T-helper 2 cell treated with Interferon-gamma antibody and Interleukin-4, amounts not matched to agents 5 μg/mL and 100 μg/mL, for 36 hours (primary cell): ENCODE results near the gene MALSU1.

Source experiments
- DNase-seq: peaks from one replicate; pipeline ENCODE4 v3.0.0; 2021; ENCODE audit warnings: low spot score
- H3K27ac Mint-ChIP-seq: one replicate; pipeline ENCODE4 v1.8.0; 2021; ENCODE audit warnings: mild to moderate bottlenecking, mixed read lengths
- H3K27me3 Mint-ChIP-seq: one replicate; pipeline ENCODE4 v1.8.0; 2021; ENCODE audit warnings: low read depth, mixed read lengths
- H3K36me3 Mint-ChIP-seq: one replicate; pipeline ENCODE4 v1.8.0; 2021; ENCODE audit warnings: low read depth, mixed read lengths
- H3K4me1 Mint-ChIP-seq: one replicate; pipeline ENCODE4 v1.8.0; 2021; ENCODE audit warnings: low read depth, mixed read lengths
- H3K4me3 Mint-ChIP-seq: one replicate; pipeline ENCODE4 v1.8.0; 2022; ENCODE audit warnings: mild to moderate bottlenecking, moderate library complexity, mixed read lengths
- H3K9me3 Mint-ChIP-seq: one replicate; pipeline ENCODE4 v1.8.0; 2021; ENCODE audit warnings: mixed read lengths

MALSU1 gene

GRCh38 chr7:23350466-23350865 is 51.3 kb downstream of the MALSU1 start:
- H3K27me3 Mint-ChIP-seq, result no peaks in the 10 kb centered on the region
- no peaks in the 10 kb centered on the region for H3K9me3 Mint-ChIP-seq
- H3K4me1 Mint-ChIP-seq, result peaks cover 36% of the 10 kb centered on the region
- no peak for DNase-seq
- H3K36me3 Mint-ChIP-seq, result peaks cover 17% of the 10 kb centered on the region
- no peak overlapping the region for H3K27ac Mint-ChIP-seq
- H3K4me3 Mint-ChIP-seq, result no peak overlapping the region

GRCh38 chr7:23353172-23353571 is 54.0 kb downstream of the MALSU1 start:
- Mint-ChIP-seq H3K27ac (no peak overlapping the region), H3K27me3 (no peaks in the 10 kb centered on the region), H3K4me3 (no peak overlapping the region), H3K4me1 (peaks cover 39% of the 10 kb centered on the region), H3K36me3 (peaks cover 10% of the 10 kb centered on the region), H3K9me3 (no peaks in the 10 kb centered on the region)
- DNase-seq, result no peak

GRCh38 chr7:23356168-23356567 is 57.0 kb downstream of the MALSU1 start:
- no peak overlapping the region for H3K27ac Mint-ChIP-seq
- H3K36me3 Mint-ChIP-seq, result peaks cover 8% of the 10 kb centered on the region
- DNase-seq, result no peak
- no peaks in the 10 kb centered on the region for H3K27me3 Mint-ChIP-seq
- H3K4me1 Mint-ChIP-seq, result peaks cover 46% of the 10 kb centered on the region
- no peak overlapping the region for H3K4me3 Mint-ChIP-seq
- no peaks in the 10 kb centered on the region for H3K9me3 Mint-ChIP-seq

- no peaks in the 10 kb centered on the region for H3K27me3 Mint-ChIP-seq
These were observed 57.6 kb downstream of the MALSU1 start for GRCh38 chr7:23356726-23357125.

GRCh38 chr7:23357190-23358093 is 58.3 kb downstream of the MALSU1 start:
- H3K36me3 Mint-ChIP-seq, result peaks cover 10% of the 10 kb centered on the region
- H3K27ac Mint-ChIP-seq, result peak overlapping the region; percentile 72
- no peaks in the 10 kb centered on the region for H3K9me3 Mint-ChIP-seq
- H3K4me1 Mint-ChIP-seq, result peaks cover 50% of the 10 kb centered on the region
- no peaks in the 10 kb centered on the region for H3K27me3 Mint-ChIP-seq
- no peak for DNase-seq
- peak overlapping the region; percentile 60 for H3K4me3 Mint-ChIP-seq

More at GRCh38 chr7:23356726-23357125, 57.6 kb downstream of the MALSU1 start:
- H3K36me3 Mint-ChIP-seq, result peaks cover 9% of the 10 kb centered on the region
- H3K27ac Mint-ChIP-seq, result peak overlapping the region; percentile 72
- H3K4me3 Mint-ChIP-seq, result peak overlapping the region; percentile 60
- DNase-seq, result peak; percentile 52
- no peaks in the 10 kb centered on the region for H3K9me3 Mint-ChIP-seq
- peaks cover 49% of the 10 kb centered on the region for H3K4me1 Mint-ChIP-seq

- H3K4me3 Mint-ChIP-seq, result peak overlapping the region; percentile 60
- no peak overlapping the region for H3K27ac Mint-ChIP-seq
- DNase-seq, result no peak
- peaks cover 10% of the 10 kb centered on the region for H3K36me3 Mint-ChIP-seq
- H3K4me1 Mint-ChIP-seq, result peaks cover 44% of the 10 kb centered on the region
- no peaks in the 10 kb centered on the region for H3K27me3 Mint-ChIP-seq
- no peaks in the 10 kb centered on the region for H3K9me3 Mint-ChIP-seq
These were observed 59.1 kb downstream of the MALSU1 start for GRCh38 chr7:23358152-23358674.
